Inflammatory macrophage (primary cell): Measurements from ENCODE around the gene RALGPS1.
A peak's percentile ranks its signal among the peaks of the same experiment; 100 is the strongest.
"Not testable (repeated sequence)": the region's sequence is repeated elsewhere in the genome, so short reads cannot be mapped to it uniquely, and the experiment has no call there.

ENCODE experiments used
- DNase-seq, 2 donors: peaks; one replicate each; pipeline ENCODE4 v3.0.0-alpha.2; 2020 to 2022

RALGPS1 gene

GRCh38 chr9:126991183-126991582, 76.6 kb downstream of the RALGPS1 start:
- DNase-seq: no peak

- DNase-seq: no peak
Observed at GRCh38 chr9:126992427-126992826, 77.8 kb downstream of the RALGPS1 start.

GRCh38 chr9:126999315-127000068, 84.9 kb downstream of the RALGPS1 start:
- DNase-seq: no peak

GRCh38 chr9:127004946-127005769, 90.6 kb downstream of the RALGPS1 start:
- peak in 1 of 2 donors; percentile 16 for DNase-seq

- no peak for DNase-seq
Observed at GRCh38 chr9:127005770-127006314, 91.3 kb downstream of the RALGPS1 start.

- DNase-seq: no peak
Observed at GRCh38 chr9:127007638-127008037, 93.1 kb downstream of the RALGPS1 start.

GRCh38 chr9:127008076-127008475, 93.5 kb downstream of the RALGPS1 start:
- no peak for DNase-seq

- DNase-seq: no peak
Observed at GRCh38 chr9:127011772-127012171, 97.2 kb downstream of the RALGPS1 start.

- DNase-seq: no peak
Observed at GRCh38 chr9:127012250-127012649, 97.7 kb downstream of the RALGPS1 start.

- no peak for DNase-seq
Observed at GRCh38 chr9:127013597-127013996, 99.0 kb downstream of the RALGPS1 start.

- DNase-seq: no peak
Observed at GRCh38 chr9:127014216-127014909, 99.8 kb downstream of the RALGPS1 start.

- no peak for DNase-seq
Observed at GRCh38 chr9:127014910-127015540, 100.4 kb downstream of the RALGPS1 start.

- DNase-seq: no peak
Observed at GRCh38 chr9:127015921-127016512, 101.4 kb downstream of the RALGPS1 start.

GRCh38 chr9:127017979-127018378, 103.4 kb downstream of the RALGPS1 start:
- DNase-seq: not testable (repeated sequence)

GRCh38 chr9:127018935-127019334, 104.4 kb downstream of the RALGPS1 start:
- no peak for DNase-seq

GRCh38 chr9:127020036-127020801, 105.6 kb downstream of the RALGPS1 start:
- DNase-seq: no peak

- DNase-seq: no peak
Observed at GRCh38 chr9:127020802-127021078, 106.2 kb downstream of the RALGPS1 start.

- no peak for DNase-seq
Observed at GRCh38 chr9:127021664-127022363, 107.2 kb downstream of the RALGPS1 start.

GRCh38 chr9:127022913-127023660, 108.5 kb downstream of the RALGPS1 start:
- no peak for DNase-seq

GRCh38 chr9:127025042-127025441, 110.5 kb downstream of the RALGPS1 start:
- DNase-seq: no peak
